GM12878 (cell line): Measurements from ENCODE around the gene ANKRD60. TPM values are rescaled to one million over a fixed set of nuclear protein-coding genes. Genes with fewer than 3 reads are reported as not detected.

ENCODE experiments used
- ATAC-seq: fragments of 200-7000 bp; cut with Tn5 transposase; 3 replicates; pipeline ENCODE4 v1.9.1; 2020; ENCODE audit warnings: mild to moderate bottlenecking, moderate library complexity
- BruUV-seq: library from RNA; stranded (reverse); fragments of 400-500 nt; replicated peaks from 2 replicates; lab custom pipeline; 2021; lab: Mats Ljungman, UMichigan
- CTCF ChIA-PET: fragments of 300-600 bp; sonication (Branson Sonifier 250); formaldehyde crosslinking; extraction: SDS; loops from one replicate; lab custom pipeline; 2021; ENCODE audit warnings: inconsistent platforms; lab: Yijun Ruan, JAX
- POLR2A ChIA-PET: fragments of 350-600 bp; formaldehyde crosslinking; extraction: SDS; loops from one replicate; lab custom pipeline; 2021; ENCODE audit warnings: inconsistent platforms; lab: Charles Lee
- RAD21 ChIA-PET: fragments of 300-600 bp; sonication (Branson Sonifier 250); formaldehyde crosslinking; loops from one replicate; lab custom pipeline; 2023; ENCODE audit warnings: antibody characterized with exemption; ENCODE audit not compliant: unreplicated experiment; lab: Charles Lee
- SMC1A ChIA-PET: fragments of 300-600 bp; sonication (Branson Sonifier 250); formaldehyde crosslinking; loops from one replicate; lab custom pipeline; 2023; ENCODE audit not compliant: unreplicated experiment, uncharacterized antibody; lab: Charles Lee
- DNase-seq: peaks from one replicate; pipeline ENCODE4 v3.0.0-alpha.2; 2011; ENCODE audit warnings: low read depth, low spot score
- FAIRE-seq: peaks from 3 replicates; lab custom pipeline; 2011; peaks lifted over from hg19 to GRCh38; lab: Jason Lieb, UNC
- H2AFZ ChIP-seq: 2 replicates; pipeline ENCODE4 v1.6.0; 2011; ENCODE audit warnings: low read depth, low read length, control low read depth; ENCODE audit not compliant: control insufficient read depth
- H3K27ac ChIP-seq: 2 replicates; pipeline ENCODE4 v1.5.1; 2011; ENCODE audit warnings: control low read depth; ENCODE audit not compliant: control insufficient read depth, insufficient read depth
- H3K27me3 ChIP-seq, 2 experiments: replicated peaks in 1 of 2; 2 replicates each; pipeline versions ENCODE4 v1.6.0 to v1.6.1; 2011; ENCODE audit warnings: low read length in 1 of 2; ENCODE audit not compliant: control insufficient read depth in 2 of 2, insufficient read depth in 2 of 2
- H3K36me3 ChIP-seq, 2 experiments: 2 replicates each; pipeline ENCODE4 v1.5.1; 2011; ENCODE audit warnings: low read length in 1 of 2; ENCODE audit not compliant: control insufficient read depth in 2 of 2, insufficient read depth in 2 of 2
- H3K4me1 ChIP-seq: 2 replicates; pipeline ENCODE4 v1.6.1; 2011; ENCODE audit warnings: mild to moderate bottlenecking, low read length, moderate library complexity, mixed read lengths; ENCODE audit not compliant: control insufficient read depth, insufficient read depth
- H3K4me2 ChIP-seq: 2 replicates; pipeline ENCODE4 v1.6.0; 2011; ENCODE audit warnings: control low read depth; ENCODE audit not compliant: control insufficient read depth, insufficient read depth
- H3K4me3 ChIP-seq: fragments of 200-600 bp; sonication (generic); 2 replicates; pipeline ENCODE4 v1.5.1; 2016
- H3K79me2 ChIP-seq: 2 replicates; pipeline ENCODE4 v1.6.0; 2011; ENCODE audit warnings: low read length; ENCODE audit not compliant: control insufficient read depth, insufficient read depth
- H3K9ac ChIP-seq: 2 replicates; pipeline ENCODE4 v1.8.0; 2011; ENCODE audit warnings: low read length, control low read depth, mixed read lengths; ENCODE audit not compliant: control insufficient read depth, insufficient read depth
- H3K9me3 ChIP-seq: replicated peaks from 3 replicates; pipeline ENCODE4 v1.5.1; 2011; ENCODE audit warnings: mild to moderate bottlenecking, low read length; ENCODE audit not compliant: control insufficient read depth, insufficient read depth
- H4K20me1 ChIP-seq: 2 replicates; pipeline ENCODE4 v1.6.0; 2011; ENCODE audit not compliant: control insufficient read depth, insufficient read depth
- BCL11A ChIP-seq: IDR thresholded peaks from 2 replicates; pipeline ENCODE4 v1.6.1; 2011; ENCODE audit warnings: low read depth, low read length
- CBFB ChIP-seq: IDR thresholded peaks from 2 replicates; pipeline ENCODE4 v1.6.1; 2016; ENCODE audit warnings: antibody characterized with exemption, low read depth
- EED ChIP-seq: sonication (generic); IDR thresholded peaks from 2 replicates; pipeline ENCODE4 v1.6.1; 2016; ENCODE audit warnings: antibody characterized with exemption, low read depth
- JUND ChIP-seq: IDR thresholded peaks from 2 replicates; pipeline ENCODE4 v1.6.1; 2012; ENCODE audit warnings: low read depth, mild to moderate bottlenecking, low read length, improper control_type of control experiment, moderate library complexity
- MAX ChIP-seq: IDR thresholded peaks from 2 replicates; pipeline ENCODE4 v1.6.1; 2012; ENCODE audit warnings: low read depth, low read length, improper control_type of control experiment
- MLLT1 ChIP-seq: fragments of 450-650 bp; IDR thresholded peaks from 2 replicates; pipeline ENCODE4 v1.6.1; 2016; ENCODE audit warnings: mild to moderate bottlenecking
- NKRF ChIP-seq: fragments of 450-650 bp; conservative IDR thresholded peaks from 2 replicates; pipeline ENCODE4 v1.6.1; 2017; ENCODE audit warnings: mild to moderate bottlenecking, moderate library complexity
- NRF1 ChIP-seq: conservative IDR thresholded peaks from 2 replicates; pipeline ENCODE4 v1.6.1; 2011; ENCODE audit warnings: mild to moderate bottlenecking, low read depth, low read length, improper control_type of control experiment
- POU2F2 ChIP-seq: IDR thresholded peaks from 3 replicates; pipeline ENCODE4 v1.6.1; 2011; ENCODE audit warnings: low read depth, mild to moderate bottlenecking, low read length, borderline replicate concordance
- RCOR1 ChIP-seq: conservative IDR thresholded peaks from 2 replicates; pipeline ENCODE4 v1.6.1; 2012; ENCODE audit warnings: low read depth, low read length, improper control_type of control experiment
- SIX5 ChIP-seq: IDR thresholded peaks from 2 replicates; pipeline ENCODE4 v1.6.1; 2011; ENCODE audit warnings: mild to moderate bottlenecking, low read depth, low read length, moderate library complexity; ENCODE audit not compliant: severe bottlenecking
- TARDBP ChIP-seq: IDR thresholded peaks from 2 replicates; pipeline ENCODE4 v1.6.1; 2016; ENCODE audit warnings: borderline replicate concordance
- ZBED1 ChIP-seq: IDR thresholded peaks from 2 replicates; pipeline ENCODE4 v1.6.1; 2016; ENCODE audit warnings: borderline replicate concordance
- ZNF274 ChIP-seq: IDR thresholded peaks from one replicate; pipeline ENCODE4 v1.8.0; 2011; ENCODE audit not compliant: insufficient read length, insufficient read depth
- WGBS: methylation state at CpG from one replicate; pipeline ENCODE4 v1.1.6; 2016; ENCODE audit warnings: low lambda C conversion rate; ENCODE audit not compliant: insufficient replicate concordance, insufficient coverage; ENCODE audit errors: missing lambda C conversion rate; 5-methylcytosine and 5-hydroxymethylcytosine counted together
- in situ Hi-C: fragments of 300-500 bp; cut with MboI; formaldehyde crosslinking; loops from 9 replicates; pipeline ENCODE4 v1.14.3; 2018; ENCODE audit warnings: mixed read lengths
- intact Hi-C: fragments of 100-400 bp; cut with micrococcal nuclease; formaldehyde crosslinking; loops from one replicate; pipeline ENCODE4 v1.14.2; 2022; ENCODE audit not compliant: unreplicated experiment
- polyA plus RNA-seq, 11 experiments: library from polyadenylated mRNA; depleted of rRNA in 4 of 11; unstranded in 6 of 11; stranded (reverse) in 5 of 11; fragments of >200 nt; fragmentation: Nextera tagmentation in 4 of 11; fragmentation: Illumina TruSeq in 1 of 11; extraction: Ambion mirVana in 4 of 11; extraction: Trizol in 1 of 11; gene quantifications; 1 replicate in 1 of 11; 2 replicates in 10 of 11; pipeline versions ENCODE4 v1.2.1 to v1.2.3, GENCODE V29; 2011 to 2016; ENCODE audit warnings: inconsistent platforms in 2 of 11, missing spikeins in 2 of 11, low read depth in 1 of 11
- total RNA-seq, 4 experiments: library from RNA; depleted of rRNA in 3 of 4; stranded (reverse); fragments of >200 nt in 3 of 4; fragmentation: Illumina TruSeq in 1 of 4; extraction: Trizol in 1 of 4; gene quantifications; 2 replicates each; pipeline versions ENCODE4 v1.2.1 to v1.2.3, GENCODE V29; 2013 to 2021

Gene ANKRD60
- total and polyA plus RNA-seq, 10 of the 15 experiments (the other 5 are each of a cell fraction or from before 2014, with no cell fraction given) = not detected

GRCh38 chr20:58240471-58240870, 12.0 kb upstream of the ANKRD60 start:
- H3K9me3 ChIP-seq = no peaks in the 10 kb centered on the region
- WGBS = 89% methylated on average over 4 of the region's 4 CpGs
- no peak overlapping the region for H3K4me2 ChIP-seq
- DNase-seq = no peak
- no peak overlapping the region for H3K27ac ChIP-seq
- H3K27me3 ChIP-seq = no peaks in the 10 kb centered on the region
- H4K20me1 ChIP-seq = no peaks in the 10 kb centered on the region
- ATAC-seq = no peak
- peaks cover 0 to 1% of the 10 kb centered on the region in 2 experiments; a peak in 2 of 4 replicates for H3K36me3 ChIP-seq
- no peak overlapping the region for H3K9ac ChIP-seq
- POLR2A ChIA-PET = no interaction called here
- no peaks in the 10 kb centered on the region; the same call in 1 of the 2 replicates for H3K4me1 ChIP-seq
- in situ Hi-C loops = loop anchor here (25.0 kb wide), 1 partner anchor 447 kb away; the partner anchor contains the start of gene NPEPL1
- intact Hi-C loops = no loop called here
- FAIRE-seq = no peak
- RAD21 ChIA-PET = interaction anchor here (1.3 kb wide), 1 partner anchor 207 kb away, joined by 3 read pairs; no protein-coding TSS in a partner anchor
- CTCF ChIA-PET = interaction anchor here (2.5 kb wide), 1 partner anchor 208 kb away, joined by 13 read pairs; no protein-coding TSS in a partner anchor
- no peak overlapping the region for H2AFZ ChIP-seq
- no peaks in the 10 kb centered on the region for H3K79me2 ChIP-seq
- no peak overlapping the region for H3K4me3 ChIP-seq
- no peak for TF ChIP-seq ZBED1
- SMC1A ChIA-PET = interaction anchor here (1.2 kb wide), 1 partner anchor 207 kb away, joined by 3 read pairs; no protein-coding TSS in a partner anchor
- no TSS peak for BruUV-seq

GRCh38 chr20:58239216-58239615, 10.8 kb upstream of the ANKRD60 start:
- no TSS peak for BruUV-seq
- CTCF ChIA-PET = interaction anchor here (0.7 to 2.5 kb wide), 6 partner anchors 11 to 209 kb away, joined by 3 to 13 read pairs (median 3); no protein-coding TSS in a partner anchor
- SMC1A ChIA-PET = interaction anchor here (1.5 kb wide), 1 partner anchor 14 kb away, joined by 6 read pairs; no protein-coding TSS in a partner anchor

More at GRCh38 chr20:58239216-58239615, 10.8 kb upstream of the ANKRD60 start:
- H3K27ac ChIP-seq = no peak overlapping the region
- no peak overlapping the region for H3K4me3 ChIP-seq
- intact Hi-C loops (loop anchor here (5.0 to 10.0 kb wide), 2 partner anchors 456 to 613 kb away; partner anchors contain the start of genes GNAS, GNAS-AS1 and NPEPL1), in situ Hi-C loops (loop anchor here (10.0 to 25.0 kb wide), 2 partner anchors 448 to 616 kb away; partner anchors contain the start of genes GNAS, GNAS-AS1 and NPEPL1)
- DNase-seq (no peak), FAIRE-seq (no peak), ATAC-seq (no peak)
- no peak overlapping the region for H3K4me2 ChIP-seq
- no peak overlapping the region for H3K9ac ChIP-seq
- no peaks in the 10 kb centered on the region for H3K27me3 ChIP-seq
- WGBS = 99% methylated on average over 7 of the region's 7 CpGs
- H3K36me3 ChIP-seq = no peaks in the 10 kb centered on the region; a peak in 1 of 4 replicates
- no peak overlapping the region for H2AFZ ChIP-seq
- ChIA-PET RAD21 (interaction anchor here (0.9 kb wide), 1 partner anchor 122 kb away, joined by 3 read pairs; no protein-coding TSS in a partner anchor), POLR2A (no interaction called here)
- no peak for TF ChIP-seq EED
- no peak for TF ChIP-seq TARDBP
- TF ChIP-seq NKRF = no peak
- TF ChIP-seq NRF1 = no peak
- no peak for TF ChIP-seq ZNF274
- no peak for TF ChIP-seq CBFB
- no peak for TF ChIP-seq BCL11A
- no peak for TF ChIP-seq RCOR1
- no peak for TF ChIP-seq MAX
- no peak for TF ChIP-seq POU2F2
- no peak for TF ChIP-seq JUND
- TF ChIP-seq SIX5 = no peak
- no peak for TF ChIP-seq MLLT1
- H3K4me1 ChIP-seq = no peaks in the 10 kb centered on the region; the same call in 1 of the 2 replicates
- H4K20me1 ChIP-seq = no peaks in the 10 kb centered on the region
- H3K9me3 ChIP-seq = no peaks in the 10 kb centered on the region
- H3K79me2 ChIP-seq = no peaks in the 10 kb centered on the region
